GM18517 (cell line): Measurements from ENCODE around the gene TYMS.
A peak's percentile ranks its signal among the peaks of the same experiment; 100 is the strongest.

Experiments used
- ATAC-seq: cut with Tn5 transposase; IDR thresholded peaks from one replicate; pipeline ENCODE4 v1.9.1; 2021; ENCODE audit warnings: mild to moderate bottlenecking, moderate library complexity; ENCODE audit not compliant: unreplicated experiment

TYMS gene

DNA sequence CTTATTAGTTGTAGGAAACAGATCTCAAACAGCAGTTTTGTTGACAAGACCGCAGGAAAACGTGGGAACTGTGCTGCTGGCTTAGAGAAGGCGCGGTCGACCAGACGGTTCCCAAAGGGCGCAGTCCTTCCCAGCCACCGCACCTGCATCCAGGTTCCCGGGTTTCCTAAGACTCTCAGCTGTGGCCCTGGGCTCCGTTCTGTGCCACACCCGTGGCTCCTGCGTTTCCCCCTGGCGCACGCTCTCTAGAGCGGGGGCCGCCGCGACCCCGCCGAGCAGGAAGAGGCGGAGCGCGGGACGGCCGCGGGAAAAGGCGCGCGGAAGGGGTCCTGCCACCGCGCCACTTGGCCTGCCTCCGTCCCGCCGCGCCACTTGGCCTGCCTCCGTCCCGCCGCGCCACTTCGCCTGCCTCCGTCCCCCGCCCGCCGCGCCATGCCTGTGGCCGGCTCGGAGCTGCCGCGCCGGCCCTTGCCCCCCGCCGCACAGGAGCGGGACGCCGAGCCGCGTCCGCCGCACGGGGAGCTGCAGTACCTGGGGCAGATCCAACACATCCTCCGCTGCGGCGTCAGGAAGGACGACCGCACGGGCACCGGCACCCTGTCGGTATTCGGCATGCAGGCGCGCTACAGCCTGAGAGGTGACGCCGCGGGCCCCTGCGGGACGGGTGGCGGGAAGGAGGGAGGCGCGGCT, at the start of gene TYMS:
Gene TYMS (plus strand): TSS at position 343 of the 690 bp plus-strand sequence. CDS start 90 bp downstream, at position 433.
- peak; percentile 40 for ATAC-seq

DNA sequence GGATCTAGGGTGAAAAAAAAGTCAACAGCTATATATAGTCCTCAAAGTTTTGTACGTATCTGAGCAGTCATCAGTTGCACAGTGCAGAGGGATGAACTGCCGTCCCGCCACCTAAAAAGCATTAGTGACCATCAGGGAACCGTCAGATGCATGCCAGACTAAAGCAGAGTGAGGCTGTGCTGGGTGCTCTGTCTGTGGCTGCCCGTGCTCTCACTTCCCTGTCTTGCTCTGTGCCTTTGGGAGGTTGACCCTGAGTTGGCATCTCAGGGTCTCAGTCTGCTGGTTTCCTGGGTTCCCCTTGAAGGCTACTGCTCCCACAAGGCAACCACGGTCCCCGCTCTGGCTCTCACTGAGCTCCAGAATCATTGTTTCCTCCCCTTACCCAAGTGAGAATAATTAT, 49.5 kb upstream of the TYMS start:
- no peak for ATAC-seq

- no peak for ATAC-seq
These were observed 47.1 kb upstream of the TYMS start for GRCh38 chr18:610214-610928.

GRCh38 chr18:612156-612555, 45.3 kb upstream of the TYMS start:
- ATAC-seq = no peak

- no peak for ATAC-seq
These were observed 43.3 kb upstream of the TYMS start for GRCh38 chr18:614193-614592.

- ATAC-seq = no peak
These were observed 42.3 kb upstream of the TYMS start for GRCh38 chr18:615092-615521.

GRCh38 chr18:615773-616172, 41.7 kb upstream of the TYMS start:
- no peak for ATAC-seq

GRCh38 chr18:616380-616995, 41.0 kb upstream of the TYMS start:
- ATAC-seq = peak; percentile 60

- no peak for ATAC-seq
These were observed 39.4 kb upstream of the TYMS start for GRCh38 chr18:617970-618504.

DNA sequence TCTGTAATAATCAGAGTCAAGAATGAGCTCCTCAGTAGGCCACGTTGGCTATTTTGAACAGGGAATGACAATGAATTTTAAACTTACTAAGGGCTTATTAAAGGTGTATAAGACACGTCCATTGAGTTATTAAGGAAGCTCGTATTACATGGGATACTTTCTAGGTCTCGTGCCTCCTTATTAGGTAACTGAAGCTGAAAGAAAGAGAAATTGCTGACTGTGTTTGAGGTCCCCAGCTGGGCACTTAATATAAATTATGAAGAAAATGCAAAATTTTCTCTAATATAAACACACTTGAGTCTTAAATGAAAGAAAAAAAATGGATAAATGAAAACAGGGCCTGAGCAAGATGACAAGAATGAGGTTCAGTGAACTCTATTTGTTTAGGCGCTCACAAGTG, 38.8 kb upstream of the TYMS start:
- ATAC-seq = no peak

DNA sequence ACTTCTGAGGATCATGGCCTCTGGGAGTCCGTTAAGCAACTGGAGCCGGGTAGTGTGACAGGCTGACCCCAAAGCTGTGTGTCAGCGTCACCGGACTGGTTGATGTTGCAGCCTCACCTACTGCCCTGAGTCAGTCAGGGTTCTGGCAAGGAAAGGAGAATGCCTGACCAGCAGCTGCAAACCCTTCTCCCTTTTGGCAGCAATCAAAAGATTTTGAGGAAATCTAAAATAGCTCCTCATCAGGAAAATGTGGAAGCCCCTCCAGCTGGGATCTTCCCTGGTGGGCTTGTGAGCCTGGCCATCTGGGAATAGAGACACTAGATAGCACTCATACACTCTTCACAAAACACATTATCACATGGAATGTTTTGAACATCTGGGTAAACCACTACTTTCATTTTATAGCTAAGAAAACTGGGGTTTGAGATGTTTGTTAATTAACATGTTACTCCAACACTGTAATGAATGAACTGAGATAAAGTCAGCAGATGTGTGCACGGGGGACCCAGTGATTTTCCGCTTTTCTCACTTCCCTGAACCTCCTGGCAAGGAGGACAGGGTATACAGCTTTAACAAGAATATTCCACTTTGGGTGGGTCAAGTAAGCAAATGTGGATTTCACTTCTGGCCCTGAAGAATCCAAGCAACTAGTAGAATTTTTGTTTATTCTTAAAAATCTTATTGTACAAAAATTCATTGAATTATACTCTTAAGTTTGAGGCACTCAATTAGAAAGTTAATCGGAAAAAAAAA, 36.0 kb upstream of the TYMS start:
- no peak for ATAC-seq

- no peak for ATAC-seq
These were observed 35.2 kb upstream of the TYMS start for GRCh38 chr18:622289-622688.

DNA sequence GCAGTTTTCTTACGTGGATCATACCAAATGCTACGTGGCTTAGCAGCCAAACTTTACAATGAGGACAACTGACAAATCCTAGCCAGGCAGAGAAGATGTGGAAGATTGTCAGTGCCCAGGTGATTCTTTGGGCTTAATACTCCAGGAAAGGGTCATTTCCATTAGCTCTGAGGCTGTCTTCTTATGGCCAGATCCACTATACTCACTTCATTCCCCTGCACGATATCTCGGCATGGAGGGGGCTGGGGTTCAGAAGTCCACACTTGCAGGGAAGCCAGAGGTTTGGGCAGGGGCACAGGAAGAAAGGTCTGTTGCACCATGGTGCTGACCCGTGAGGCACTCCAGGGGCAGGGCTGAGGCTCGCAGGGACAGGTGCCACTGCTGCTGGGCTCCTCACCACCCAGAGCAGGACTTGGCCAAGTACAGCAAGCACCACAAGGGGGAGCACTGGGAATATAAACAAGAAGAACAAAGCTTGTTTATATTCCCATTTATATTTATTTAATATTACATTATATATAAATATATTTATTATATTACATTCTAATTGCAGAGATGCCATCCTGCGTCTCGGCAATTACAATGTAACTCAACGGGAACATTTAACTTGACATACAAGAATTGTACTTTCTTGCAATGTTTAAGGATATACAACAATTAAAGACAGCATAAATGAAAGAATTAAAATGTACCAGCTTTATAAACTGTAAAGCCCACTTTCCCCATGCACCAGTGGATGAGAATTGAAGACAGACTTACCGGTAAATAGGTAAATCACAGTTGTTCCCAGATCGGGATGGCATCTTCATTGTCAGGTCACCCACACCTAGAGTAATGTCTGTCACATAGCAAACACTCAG, 33.5 kb upstream of the TYMS start:
- ATAC-seq = no peak

- no peak for ATAC-seq
These were observed 30.2 kb upstream of the TYMS start for GRCh38 chr18:627231-627630.

DNA sequence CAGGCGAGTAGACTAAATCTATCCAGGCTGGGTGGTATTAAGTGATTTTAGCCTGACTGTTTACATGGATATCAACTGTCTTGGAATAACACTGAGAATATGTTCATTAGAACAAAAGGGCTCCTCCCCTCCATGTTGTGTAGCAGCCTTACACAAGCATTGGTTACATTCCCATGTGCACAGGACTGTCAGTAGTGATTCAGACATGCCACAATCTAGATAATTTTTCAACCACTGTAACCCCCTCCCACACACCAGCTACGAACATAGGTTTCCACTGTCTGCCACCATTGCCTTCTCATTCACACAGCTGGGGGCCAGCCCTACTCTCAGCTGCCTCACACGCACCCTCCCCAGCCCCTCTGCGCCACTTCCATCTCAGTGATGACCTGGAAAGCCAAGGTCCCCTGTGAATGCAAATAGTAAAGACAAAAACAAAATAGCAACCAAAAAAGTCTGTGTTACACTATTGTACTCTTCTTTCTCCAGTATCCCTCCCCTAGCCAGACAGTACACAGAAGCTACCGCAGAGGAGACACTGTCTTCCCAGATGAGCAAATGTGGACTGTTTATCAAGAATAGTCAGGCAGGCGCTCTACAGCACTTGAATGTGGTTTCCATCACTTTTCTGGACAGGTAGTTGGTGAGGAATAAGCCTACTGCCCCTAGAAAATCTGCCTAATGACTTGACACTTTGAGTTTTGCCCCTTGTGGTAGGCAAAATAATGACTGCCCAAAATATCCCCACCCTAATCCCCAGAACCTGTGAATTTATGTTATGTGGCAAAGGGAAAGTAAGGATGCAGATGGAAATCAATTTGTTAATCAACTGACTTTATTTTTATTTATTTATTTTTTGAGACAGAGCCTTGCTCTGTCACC, 27.9 kb upstream of the TYMS start:
- no peak for ATAC-seq

DNA sequence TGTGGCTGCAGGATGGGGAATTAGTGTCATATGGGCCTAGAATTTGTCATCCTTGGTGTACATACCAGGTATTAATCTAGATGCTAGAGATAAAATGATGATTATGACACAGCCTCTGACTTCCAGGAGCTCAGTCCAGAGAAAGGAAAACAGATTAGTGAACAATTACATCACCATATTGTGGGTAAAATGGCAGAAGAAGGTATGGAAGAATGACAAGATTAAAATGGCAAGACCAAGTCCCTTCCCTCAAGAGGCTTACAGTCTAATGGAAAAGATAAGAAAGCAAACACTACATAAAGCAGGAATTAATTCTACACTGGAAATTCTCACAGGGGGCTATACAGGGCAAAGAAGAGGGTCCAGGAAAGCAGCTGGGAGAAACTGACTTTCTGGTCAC, 25.9 kb upstream of the TYMS start:
- no peak for ATAC-seq

DNA sequence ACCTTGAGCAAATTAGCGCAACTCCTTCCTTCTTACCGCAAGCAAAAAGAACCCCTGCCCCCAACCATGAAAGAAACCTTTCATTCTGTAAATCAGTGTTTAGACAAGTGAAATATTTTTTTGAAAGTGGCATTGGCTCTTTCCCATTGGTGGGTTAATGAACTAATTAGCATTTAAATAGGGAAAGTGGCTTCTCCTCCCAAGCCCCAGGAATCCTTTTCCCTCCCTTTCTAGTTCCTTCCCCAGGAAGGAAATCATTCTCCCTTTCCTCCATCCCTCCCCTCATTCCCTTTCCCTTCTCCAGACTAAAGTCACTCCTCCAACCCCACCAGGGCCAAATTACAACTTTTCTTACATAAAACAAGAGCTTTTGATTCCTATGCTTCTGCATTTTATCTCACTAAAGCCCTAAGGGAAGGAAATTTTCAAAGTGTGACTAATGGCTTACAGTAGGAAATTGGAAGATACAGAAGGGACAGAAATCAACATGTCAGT, 22.9 kb upstream of the TYMS start:
- ATAC-seq = no peak

DNA sequence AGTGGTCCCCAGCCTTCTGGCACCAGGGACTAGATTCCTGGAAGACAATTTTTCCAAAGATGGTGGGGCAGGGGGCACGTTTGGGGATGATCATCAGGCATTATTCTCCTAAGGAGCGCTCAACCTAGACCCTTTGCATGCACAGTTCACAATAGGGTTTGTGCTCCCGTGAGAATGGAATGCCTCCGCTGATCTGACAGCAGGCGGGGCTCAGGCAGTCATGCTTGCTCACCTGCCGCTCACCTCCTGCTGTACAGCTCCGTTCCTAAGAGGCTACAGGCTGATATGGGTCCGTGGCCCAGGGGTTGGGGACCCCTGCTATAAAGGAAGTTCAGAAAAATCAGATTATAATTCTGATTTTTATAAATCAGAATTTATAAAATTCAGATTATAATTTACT, 22.3 kb upstream of the TYMS start:
- no peak for ATAC-seq

DNA sequence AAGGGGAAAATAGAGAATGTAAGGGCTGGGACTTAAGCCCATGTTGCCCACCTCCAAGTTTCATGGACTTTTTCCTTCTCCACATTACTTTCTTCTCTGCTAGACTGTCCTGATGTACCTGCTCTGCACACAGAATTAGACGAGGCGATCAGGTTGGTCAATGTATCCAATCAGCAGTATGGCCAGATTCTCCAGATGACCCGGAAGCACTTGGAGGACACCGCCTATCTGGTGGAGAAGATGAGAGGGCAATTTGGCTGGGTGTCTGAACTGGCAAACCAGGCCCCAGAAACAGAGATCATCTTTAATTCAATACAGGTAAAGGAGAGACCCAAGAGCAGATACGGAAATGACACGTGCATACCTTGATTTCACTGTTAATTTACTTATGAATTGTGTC, 16.2 kb upstream of the TYMS start:
- no peak for ATAC-seq
